Gastrocnemius medialis (tissue), 4 donors: Measurements from ENCODE around the gene CD300H.

Experiments used
- CTCF ChIP-seq, 5 experiments: fragments of 450-650 bp in 3 of 5; fragments of 200-600 bp in 2 of 5; sonication (generic) in 2 of 5; IDR thresholded peaks in 4 of 5; conservative IDR thresholded peaks in 1 of 5; 1 replicate in 4 of 5; 2 replicates in 1 of 5; pipeline ENCODE4 v1.5.1; 2016 to 2019; ENCODE audit warnings: antibody characterized with exemption in 5 of 5, mild to moderate bottlenecking in 3 of 5, moderate library complexity in 3 of 5
- POLR2A ChIP-seq, 2 donors: fragments of 450-650 bp; IDR thresholded peaks; one replicate each; pipeline ENCODE4 v1.6.1; 2017; ENCODE audit warnings: antibody characterized with exemption in 2 of 2, mild to moderate bottlenecking in 2 of 2, moderate library complexity in 2 of 2

- TF ChIP-seq CTCF (IDR thresholded peaks at IDR 0.05 in 4 of 5, conservative IDR thresholded peaks at IDR 0.05 in 1 of 5) (no peak), POLR2A (IDR thresholded peaks at IDR 0.05) (no peak)
These were observed 45.6 kb downstream of the CD300H start for GRCh38 chr17:74521701-74522201.
